IPS-18c (cell line): ENCODE results near the gene MOBP.

Experiments used
- H3K4me3 ChIP-seq: 2 replicates; pipeline ENCODE4 v1.7.0; 2013; ENCODE audit warnings: low read depth, mild to moderate bottlenecking, low read length, moderate library complexity; ENCODE audit not compliant: insufficient read depth
- H3K9me3 ChIP-seq: one replicate; pipeline ENCODE4 v1.6.1; 2013; ENCODE audit warnings: mild to moderate bottlenecking, low read length, moderate library complexity; ENCODE audit not compliant: control insufficient read depth, insufficient read depth

Gene MOBP

DNA sequence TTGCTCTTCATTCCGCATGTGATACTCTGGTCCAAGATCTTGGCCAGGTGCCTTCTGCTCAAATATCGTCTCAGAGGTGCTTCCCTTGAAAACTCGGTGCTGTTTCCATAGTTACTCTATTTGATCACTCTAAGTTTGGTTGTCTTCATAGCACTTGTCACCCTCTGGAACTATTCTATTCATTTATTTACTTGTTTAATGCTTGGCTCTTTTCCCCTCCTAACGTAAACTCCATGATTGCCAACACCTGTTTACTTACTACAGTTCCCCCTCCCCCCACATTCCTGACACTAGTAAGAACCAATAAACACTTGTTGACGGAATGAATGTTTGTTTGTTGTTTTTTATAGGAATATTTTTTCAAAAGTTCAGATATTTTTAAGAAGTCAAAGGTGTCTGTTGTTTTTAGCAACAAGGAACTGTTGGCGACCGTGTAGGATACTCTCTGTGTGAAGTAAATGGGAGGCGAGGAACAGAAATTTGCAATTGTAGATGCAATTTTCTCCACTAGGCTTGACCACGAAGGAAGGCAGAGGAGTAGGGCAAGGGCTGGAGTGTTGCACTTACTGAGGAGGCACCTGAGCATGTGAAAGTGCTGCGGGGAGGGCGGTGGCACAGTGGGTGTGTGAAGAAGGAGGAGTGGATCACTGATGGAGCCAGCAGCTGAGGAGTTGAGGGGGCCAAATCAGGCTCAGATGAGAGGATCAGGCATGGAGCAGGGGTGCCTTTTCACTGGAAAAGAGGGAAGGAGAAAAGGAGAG is 48.4 kb downstream of the MOBP start:
- no peaks in the 10 kb centered on the region for H3K9me3 ChIP-seq
- H3K4me3 ChIP-seq = no peak overlapping the region

DNA sequence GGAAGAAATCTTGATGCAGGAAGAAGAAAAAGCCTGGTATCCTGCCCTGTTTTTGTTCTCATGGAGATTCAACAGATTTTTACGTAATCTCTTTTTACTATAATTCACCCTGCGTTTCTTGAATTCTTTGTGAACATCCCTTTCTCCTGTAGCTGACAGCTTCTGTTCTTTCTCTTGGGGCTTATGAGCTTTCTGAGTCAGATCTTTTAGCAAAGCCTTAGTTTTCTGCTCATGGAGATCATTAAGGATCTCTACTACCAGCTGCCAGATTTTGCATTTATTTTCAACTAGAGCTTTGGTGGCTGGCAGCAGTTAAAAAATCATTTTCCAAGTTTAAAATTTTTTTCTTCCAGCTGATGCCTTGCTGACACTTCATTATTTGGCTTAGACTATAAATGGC is 51.6 kb downstream of the MOBP start:
- no peak overlapping the region for H3K4me3 ChIP-seq
- no peaks in the 10 kb centered on the region for H3K9me3 ChIP-seq

DNA sequence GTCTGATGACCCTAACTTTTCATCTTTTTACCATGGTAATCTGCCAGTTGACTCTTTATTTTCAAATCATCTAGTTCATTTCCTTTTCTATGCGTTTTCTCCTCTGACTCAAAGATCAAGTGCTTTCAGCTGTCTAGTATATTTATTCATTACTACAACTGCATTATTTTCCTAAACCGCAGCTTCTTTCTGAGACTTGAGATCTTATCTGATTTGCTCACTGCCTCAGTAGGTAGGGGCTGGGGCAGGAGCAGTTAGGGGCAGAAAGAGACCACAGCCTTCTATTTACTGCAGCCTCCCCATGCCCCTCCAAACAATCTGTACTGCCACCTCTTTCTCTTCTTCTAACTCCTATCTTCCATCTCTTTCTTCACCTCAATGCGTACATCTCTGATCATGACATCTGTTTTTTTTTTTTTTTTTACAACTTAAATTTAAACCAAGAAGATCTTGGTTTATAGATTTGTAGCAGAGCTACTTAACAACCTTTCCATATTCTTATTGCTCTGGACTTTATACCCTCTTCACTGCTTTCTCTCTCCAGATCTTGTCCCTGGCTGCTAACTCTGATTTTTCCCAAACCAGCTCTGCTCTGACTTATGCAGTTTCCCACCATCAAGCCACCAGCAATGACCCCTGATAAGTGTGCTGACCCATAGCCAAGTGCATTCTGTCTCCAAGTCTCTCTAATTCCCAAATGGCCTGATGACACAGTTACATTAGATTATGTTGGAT is 52.2 kb downstream of the MOBP start:
- Histone ChIP-seq H3K4me3 (no peak overlapping the region), H3K9me3 (no peaks in the 10 kb centered on the region)

DNA sequence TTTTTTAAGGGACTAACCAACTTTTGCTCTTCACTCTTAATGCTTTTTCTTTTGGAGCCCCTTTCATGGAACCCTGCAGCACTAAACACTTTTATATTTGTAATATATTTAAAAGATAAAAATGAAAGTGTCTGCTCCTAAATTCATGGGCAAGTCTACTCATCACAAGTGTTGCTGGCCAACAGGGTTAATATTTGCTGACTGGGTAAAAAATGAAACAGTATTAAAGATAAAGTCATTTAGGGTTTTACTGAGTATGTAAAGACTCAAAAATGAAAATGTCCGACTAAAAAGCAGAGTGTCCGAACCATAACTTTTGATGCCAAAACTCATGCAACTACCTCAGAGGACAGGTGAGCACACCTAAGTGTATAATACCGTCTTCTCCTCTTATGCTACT is 54.0 kb downstream of the MOBP start:
- H3K4me3 ChIP-seq = no peak overlapping the region
- no peaks in the 10 kb centered on the region for H3K9me3 ChIP-seq

DNA sequence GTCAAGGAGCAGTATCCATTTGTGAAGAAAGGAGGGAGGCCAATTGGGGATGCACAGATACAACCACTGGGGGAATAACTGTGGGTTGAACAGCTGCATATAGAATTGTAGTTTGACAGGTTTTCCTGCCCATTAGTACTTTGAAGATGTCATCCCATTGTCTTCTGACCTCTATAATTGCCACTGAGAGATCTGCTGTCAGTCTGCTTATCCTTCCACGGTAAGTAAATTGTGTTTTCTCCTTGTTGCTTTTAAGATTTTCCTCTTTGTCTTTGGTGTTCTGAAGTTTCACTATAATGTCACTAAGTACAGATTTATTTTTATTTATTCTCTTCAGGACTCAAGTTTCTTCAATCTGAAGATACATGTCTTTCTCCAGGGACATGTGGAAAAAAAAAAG is 56.6 kb downstream of the MOBP start:
- H3K9me3 ChIP-seq = no peaks in the 10 kb centered on the region
- no peak overlapping the region for H3K4me3 ChIP-seq

DNA sequence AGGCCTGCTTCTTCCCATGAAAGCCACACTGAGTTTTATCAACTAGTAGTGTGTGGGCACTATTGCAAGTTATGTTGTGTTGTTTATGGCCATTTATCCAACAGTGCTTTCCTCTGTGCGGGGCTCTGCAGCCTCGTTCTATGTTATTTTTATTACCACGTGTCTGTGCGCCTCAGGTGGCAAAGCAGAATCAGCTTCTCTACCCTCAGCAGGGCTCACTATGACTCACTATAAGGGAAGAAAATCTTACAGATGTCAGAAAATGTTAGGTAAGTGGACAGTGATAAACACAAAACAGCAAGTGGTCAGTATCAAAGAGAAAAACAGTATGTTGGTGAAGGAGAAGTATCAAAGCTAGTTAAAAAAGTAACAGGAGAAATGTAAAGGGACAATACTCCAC is 61.4 kb downstream of the MOBP start:
- H3K9me3 ChIP-seq = no peaks in the 10 kb centered on the region

DNA sequence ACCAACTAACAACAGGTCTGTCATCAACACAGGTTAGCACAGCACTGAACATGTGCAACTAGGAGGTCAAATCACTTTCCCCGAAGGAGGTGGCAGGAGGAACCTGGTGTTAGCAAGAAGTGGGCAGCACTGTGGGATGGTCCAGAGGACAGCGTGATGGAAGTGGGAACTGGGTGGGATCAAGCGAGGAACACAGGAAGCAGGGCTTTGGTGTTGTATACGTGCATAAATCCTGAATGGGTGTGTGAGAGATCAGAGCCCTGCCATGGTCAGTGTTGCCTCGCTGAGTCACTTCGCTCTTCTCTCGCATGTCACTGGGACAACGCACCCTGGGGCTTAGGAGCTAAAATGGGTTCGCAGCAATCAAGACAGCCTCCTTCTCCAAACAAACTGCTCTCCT is 62.1 kb downstream of the MOBP start:
- H3K4me3 ChIP-seq = no peak overlapping the region
- H3K9me3 ChIP-seq = no peaks in the 10 kb centered on the region

More for the DNA sequence above, 61.4 kb downstream of the MOBP start:
- H3K4me3 ChIP-seq = no peak overlapping the region

DNA sequence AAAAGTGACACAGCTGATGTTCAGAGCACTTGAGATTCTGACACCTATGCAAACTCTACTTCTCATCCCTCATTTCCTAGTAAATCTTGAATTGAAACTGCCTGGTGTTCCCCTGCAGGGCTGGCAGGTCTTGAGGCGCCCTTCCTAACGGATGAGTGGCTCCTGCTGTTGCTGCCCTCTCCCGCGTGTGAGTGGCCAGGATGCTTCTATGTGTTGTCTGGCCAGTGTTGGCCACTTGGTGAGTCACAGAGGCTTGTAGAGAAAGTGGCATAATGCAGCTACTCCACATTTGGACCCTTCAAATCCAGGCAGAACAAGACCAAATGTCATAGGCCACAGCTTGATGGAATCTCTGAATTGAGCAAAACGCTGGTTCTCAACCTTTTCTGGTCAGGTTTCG is 63.6 kb downstream of the MOBP start:
- H3K9me3 ChIP-seq = no peaks in the 10 kb centered on the region

DNA sequence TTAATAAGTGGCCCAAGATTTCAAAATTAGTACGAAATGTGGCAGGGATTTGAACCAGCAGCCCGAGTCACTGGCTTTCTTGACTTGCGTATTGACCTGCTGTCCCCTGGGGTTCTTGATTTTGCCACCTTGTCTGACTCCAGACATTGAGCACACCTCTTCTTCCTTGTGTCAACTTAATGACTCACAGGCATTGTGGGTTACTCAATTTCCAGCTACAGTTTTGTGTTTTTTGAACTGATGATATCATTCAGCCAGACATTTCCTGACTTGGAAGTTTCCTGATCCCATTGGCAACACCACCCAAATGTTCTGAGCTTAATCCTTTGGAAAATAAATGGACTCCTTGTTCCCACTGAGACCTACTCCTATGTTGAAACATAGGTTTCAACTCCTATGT is 64.2 kb downstream of the MOBP start:
- Histone ChIP-seq H3K9me3 (no peaks in the 10 kb centered on the region), H3K4me3 (no peak overlapping the region)

More for the DNA sequence above, 63.6 kb downstream of the MOBP start:
- no peak overlapping the region for H3K4me3 ChIP-seq

DNA sequence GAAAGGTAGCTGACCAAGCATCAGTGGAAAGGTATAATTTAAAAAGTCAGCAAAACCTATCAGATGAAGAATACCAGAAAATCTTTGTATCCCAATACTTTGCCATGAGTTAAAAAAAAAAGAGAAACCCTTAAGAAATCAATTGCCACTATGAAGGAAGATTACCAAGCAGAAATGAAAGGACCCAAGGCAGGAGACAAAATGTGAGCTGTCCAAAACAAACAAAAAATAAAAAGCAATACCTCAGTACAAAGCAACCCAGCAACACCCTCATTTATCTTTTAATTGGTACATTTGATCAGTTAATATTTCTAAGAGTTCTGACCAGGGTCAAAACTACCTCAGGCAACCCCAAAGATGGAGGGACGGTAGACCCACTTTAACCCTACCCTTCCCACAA is 65.3 kb downstream of the MOBP start:
- no peaks in the 10 kb centered on the region for H3K9me3 ChIP-seq

DNA sequence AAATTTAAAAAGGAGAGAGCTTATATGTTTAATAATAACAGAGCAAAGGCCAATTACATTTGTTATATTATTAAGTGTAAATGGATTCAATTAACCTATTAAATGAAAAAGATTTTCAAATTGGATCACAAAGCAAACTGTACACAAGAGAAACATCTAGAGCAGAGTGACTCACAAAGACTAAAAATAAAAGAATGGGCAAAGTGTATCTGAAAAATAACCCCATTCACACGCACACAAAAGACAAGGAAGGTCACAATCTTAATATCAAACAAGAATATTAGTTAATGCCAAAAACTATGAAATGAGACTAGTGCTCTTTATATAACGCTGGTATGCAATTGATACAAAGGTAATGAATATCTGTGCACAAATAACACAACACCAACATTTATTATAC is 65.7 kb downstream of the MOBP start:
- H3K9me3 ChIP-seq = no peaks in the 10 kb centered on the region
- no peak overlapping the region for H3K4me3 ChIP-seq

More for the DNA sequence above, 65.3 kb downstream of the MOBP start:
- no peak overlapping the region for H3K4me3 ChIP-seq

DNA sequence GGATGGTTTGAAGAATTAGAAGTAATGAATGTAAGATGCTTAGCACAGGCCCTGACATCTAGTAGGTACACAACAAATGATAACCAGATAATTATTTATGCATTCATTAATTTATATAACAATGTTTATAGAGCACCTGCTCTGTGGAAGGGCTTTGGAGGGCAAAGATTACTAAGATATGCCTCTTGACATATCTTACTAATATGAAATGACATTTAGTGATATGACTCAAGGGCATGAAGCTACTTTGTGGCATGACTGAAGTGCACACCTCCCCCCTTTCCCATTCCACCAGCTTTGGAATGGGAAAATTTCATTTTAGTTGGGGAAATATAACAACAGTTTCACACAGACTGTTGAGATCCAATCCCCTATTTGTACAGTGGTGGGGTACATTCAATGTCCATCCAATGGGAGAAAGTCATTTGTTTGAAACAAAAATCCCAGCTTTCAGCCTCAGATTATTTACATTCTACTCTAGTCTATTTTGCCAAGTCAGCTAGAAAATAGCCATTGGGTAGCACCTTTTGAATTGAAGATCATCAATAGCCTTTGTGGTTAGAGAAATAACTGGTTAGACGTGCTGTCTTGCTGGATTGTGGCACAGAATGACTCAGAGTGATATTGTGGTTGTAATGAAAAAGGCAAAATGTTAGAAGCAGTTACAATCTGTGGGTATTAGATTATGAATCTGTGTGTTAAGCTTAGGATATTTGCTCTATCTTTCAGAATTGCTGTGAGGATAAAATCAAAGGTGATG is 72.9 kb downstream of the MOBP start:
- Histone ChIP-seq H3K9me3 (no peaks in the 10 kb centered on the region), H3K4me3 (no peak overlapping the region)

DNA sequence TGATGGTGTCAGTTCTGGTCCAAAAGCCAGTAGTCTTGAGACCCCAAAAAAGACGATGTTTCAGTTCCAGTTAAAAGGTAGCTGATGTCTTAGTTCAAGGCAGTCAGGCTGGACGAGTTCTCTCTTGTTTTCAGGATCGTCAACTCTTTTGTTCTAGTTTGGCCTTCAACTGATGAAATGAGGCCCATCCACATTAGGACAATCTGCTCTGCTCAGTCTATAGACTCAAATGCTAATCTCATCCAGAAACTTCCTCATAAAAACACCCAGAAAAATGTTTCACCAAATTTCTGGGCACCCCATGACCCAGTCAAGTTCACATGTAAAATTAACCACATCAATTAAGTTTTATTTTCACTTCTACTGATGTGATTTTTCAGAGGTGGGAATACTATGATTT is 74.0 kb downstream of the MOBP start:
- Histone ChIP-seq H3K9me3 (no peaks in the 10 kb centered on the region), H3K4me3 (no peak overlapping the region)

DNA sequence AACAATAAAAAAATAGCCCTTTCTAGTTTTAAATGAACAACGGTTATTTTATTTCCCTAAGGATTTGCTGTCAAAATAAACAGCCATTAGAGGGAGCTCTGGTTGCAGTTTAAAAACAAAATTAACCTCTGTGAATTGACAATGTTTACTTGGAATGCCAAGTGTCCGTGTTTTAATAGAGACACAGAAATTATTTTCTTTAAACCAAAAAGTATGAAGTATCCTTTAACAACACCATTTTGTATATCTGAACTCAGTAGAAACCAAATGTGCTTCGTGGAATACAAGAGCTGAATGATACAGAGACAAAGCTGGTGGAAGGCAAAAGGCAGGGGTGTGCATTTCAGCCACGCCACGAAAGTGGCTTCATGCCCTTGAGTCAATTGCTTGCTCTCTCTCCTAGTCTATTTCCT is 74.4 kb downstream of the MOBP start:
- Histone ChIP-seq H3K4me3 (no peak overlapping the region), H3K9me3 (no peaks in the 10 kb centered on the region)

DNA sequence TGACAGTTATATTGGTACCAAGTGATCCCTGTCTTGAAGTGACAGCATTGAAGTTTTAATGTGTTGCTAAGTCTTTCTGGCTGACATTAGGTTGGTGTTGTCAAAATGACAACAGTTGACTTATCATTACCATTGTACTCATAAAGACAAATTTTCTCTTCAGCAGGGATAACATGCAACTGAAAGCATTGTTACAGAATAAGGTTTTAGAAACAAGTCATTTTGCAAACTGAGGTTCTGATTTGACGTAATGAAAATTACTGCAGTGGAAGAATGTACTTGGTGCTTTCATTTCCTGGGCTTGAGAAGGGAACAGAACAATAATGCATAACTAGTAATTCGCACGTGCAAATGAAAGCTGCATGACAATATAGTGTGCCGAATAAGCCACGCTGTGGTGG is 75.1 kb downstream of the MOBP start:
- Histone ChIP-seq H3K9me3 (no peaks in the 10 kb centered on the region), H3K4me3 (no peak overlapping the region)

DNA sequence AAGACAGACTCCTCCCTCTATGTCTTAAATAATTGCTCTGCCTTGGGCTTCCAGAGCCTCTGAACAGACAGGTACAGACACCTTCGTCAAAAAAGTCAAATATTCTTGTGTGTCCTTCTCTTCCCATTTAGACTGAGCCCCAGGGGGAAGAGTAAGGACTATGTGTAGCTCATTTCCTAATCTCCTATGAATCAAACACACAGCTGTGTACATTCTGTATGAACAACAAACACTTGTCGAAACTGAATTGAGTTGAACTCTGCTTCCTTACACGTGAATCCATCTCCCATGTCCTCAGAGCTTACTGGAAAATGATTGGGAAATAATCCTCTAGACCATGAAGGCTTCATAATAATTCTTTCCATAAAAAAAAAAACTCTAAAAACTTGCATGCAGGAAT is 80.8 kb downstream of the MOBP start:
- H3K9me3 ChIP-seq = peaks cover 2% of the 10 kb centered on the region

DNA sequence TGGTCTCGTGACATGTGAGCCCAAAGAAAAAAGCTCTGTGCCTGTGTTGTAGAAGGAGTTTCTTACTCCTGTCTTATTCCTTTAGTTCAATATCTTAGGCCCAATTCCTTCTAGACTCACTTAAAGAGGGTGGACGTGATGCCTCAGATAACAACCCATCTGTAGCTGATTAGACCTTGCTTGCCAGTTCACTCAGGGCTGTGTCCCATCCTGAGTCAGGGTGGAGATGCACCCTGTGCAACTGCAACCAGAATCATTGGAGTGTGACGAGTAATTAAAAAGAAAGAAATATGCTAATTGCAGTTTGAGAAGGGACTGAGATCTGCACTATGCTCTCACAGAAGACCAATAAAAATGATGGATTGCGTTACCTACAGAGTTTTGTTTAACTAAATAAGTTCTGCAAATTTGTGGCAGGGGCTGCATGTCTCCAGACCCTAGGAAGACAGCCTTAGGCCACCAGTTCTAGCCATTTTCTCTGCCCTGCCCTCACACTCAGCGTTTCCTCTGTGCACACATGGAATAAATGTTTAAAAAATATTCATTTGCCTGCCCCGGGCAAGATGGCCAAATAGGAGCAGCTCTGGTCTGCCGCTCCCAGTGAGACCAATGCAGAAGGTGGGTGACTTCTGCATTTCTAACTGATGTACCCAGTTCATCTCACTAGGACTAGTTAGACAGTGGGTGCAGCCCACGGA is 83.0 kb downstream of the MOBP start:
- Histone ChIP-seq H3K9me3 (peaks cover 2% of the 10 kb centered on the region), H3K4me3 (no peak overlapping the region)

More for the DNA sequence above, 80.8 kb downstream of the MOBP start:
- H3K4me3 ChIP-seq = no peak overlapping the region
